Glomerular visceral epithelial cell (primary cell): Measurements from ENCODE around the gene DFFB.
"Not testable (repeated sequence)": the region's sequence is repeated elsewhere in the genome, so short reads cannot be mapped to it uniquely, and the experiment has no call there.

Source experiments
- DNase-seq: peaks from one replicate; pipeline ENCODE4 v3.0.0-alpha.2; 2016; ENCODE audit errors: extremely low spot score

The DFFB gene

GRCh38 chr1:3856923-3857790 lies at the start of gene DFFB, which contains the start of gene CEP104:
DFFB (plus strand) TSS chr1:3857476; CDS start chr1:3857604, 128 bp downstream.
CEP104 (minus strand) TSS chr1:3857211; CDS start chr1:3852407, 4,804 bp downstream.
- DNase-seq = peak; percentile 98

GRCh38 chr1:3807769-3808168 lies 49.5 kb upstream of the DFFB start:
- no peak for DNase-seq

GRCh38 chr1:3809680-3810079 lies 47.6 kb upstream of the DFFB start:
- no peak for DNase-seq

- not testable (repeated sequence) for DNase-seq
Observed at GRCh38 chr1:3810149-3810761, 47.0 kb upstream of the DFFB start.

GRCh38 chr1:3811595-3811911 lies 45.7 kb upstream of the DFFB start:
- DNase-seq = no peak

- DNase-seq = no peak
Observed at GRCh38 chr1:3814065-3814464, 43.2 kb upstream of the DFFB start.

GRCh38 chr1:3814771-3815561 lies 42.3 kb upstream of the DFFB start:
- DNase-seq = no peak

GRCh38 chr1:3816331-3817137 lies 40.7 kb upstream of the DFFB start:
- DNase-seq = no peak

- DNase-seq = no peak
Observed at GRCh38 chr1:3817138-3817740, 40.0 kb upstream of the DFFB start.

- DNase-seq = no peak
Observed at GRCh38 chr1:3817821-3818597, 39.3 kb upstream of the DFFB start.

- DNase-seq = no peak
Observed at GRCh38 chr1:3819771-3820200, 37.5 kb upstream of the DFFB start.

GRCh38 chr1:3820316-3820715 lies 37.0 kb upstream of the DFFB start:
- no peak for DNase-seq

GRCh38 chr1:3821004-3821403 lies 36.3 kb upstream of the DFFB start:
- no peak for DNase-seq

- no peak for DNase-seq
Observed at GRCh38 chr1:3821447-3821846, 35.8 kb upstream of the DFFB start.

GRCh38 chr1:3821908-3822307 lies 35.4 kb upstream of the DFFB start:
- no peak for DNase-seq

- DNase-seq = no peak
Observed at GRCh38 chr1:3822421-3822820, 34.9 kb upstream of the DFFB start.

- no peak for DNase-seq
Observed at GRCh38 chr1:3824650-3825049, 32.6 kb upstream of the DFFB start.

- no peak for DNase-seq
Observed at GRCh38 chr1:3825356-3825755, 31.9 kb upstream of the DFFB start.

- no peak for DNase-seq
Observed at GRCh38 chr1:3827813-3828307, 29.4 kb upstream of the DFFB start.

- DNase-seq = no peak
Observed at GRCh38 chr1:3828391-3828790, 28.9 kb upstream of the DFFB start.
